HepG2 (cell line): Measurements from ENCODE around the gene TFDP1.

ENCODE experiments used
- ARNTL ChIP-seq: sonication (generic); formaldehyde crosslinking; IDR thresholded peaks from 2 replicates; pipeline ENCODE4 v1.4.0; 2020; ENCODE audit warnings: mild to moderate bottlenecking, missing genetic modification reagents
- CTCF ChIP-seq: sonication (generic); formaldehyde crosslinking; IDR thresholded peaks from 2 replicates; pipeline ENCODE4 v1.5.0; 2020; ENCODE audit warnings: mild to moderate bottlenecking, missing genetic modification reagents, moderate library complexity
- EP300 ChIP-seq, 3 experiments: sonication (generic) in 1 of 3; formaldehyde crosslinking in 1 of 3; IDR thresholded peaks; 2 replicates each; pipeline versions ENCODE4 v1.5.1 to v1.6.1; 2011 to 2020; ENCODE audit warnings: low read depth in 2 of 3, low read length in 2 of 3, borderline replicate concordance in 1 of 3, improper control_type of control experiment in 1 of 3, mild to moderate bottlenecking in 1 of 3, missing genetic modification reagents in 1 of 3, moderate library complexity in 1 of 3
- EZH2 ChIP-seq: conservative IDR thresholded peaks from 2 replicates; pipeline ENCODE4 v1.6.1; 2012; ENCODE audit warnings: mild to moderate bottlenecking, low read depth, low read length, moderate library complexity
- HOXA7 ChIP-seq: sonication (generic); formaldehyde crosslinking; IDR thresholded peaks from 2 replicates; pipeline ENCODE4 v1.8.1; 2022; ENCODE audit warnings: mild to moderate bottlenecking, missing genetic modification reagents, moderate library complexity
- KLF15 ChIP-seq: sonication (generic); formaldehyde crosslinking; IDR thresholded peaks from 2 replicates; pipeline ENCODE4 v1.8.1; 2023; ENCODE audit warnings: borderline replicate concordance, mild to moderate bottlenecking, inconsistent platforms, missing genetic modification reagents, mixed read lengths
- POLR2A ChIP-seq, 2 experiments: IDR thresholded peaks; 2 replicates each; pipeline ENCODE4 v1.6.1; 2011; ENCODE audit warnings: low read depth in 2 of 2, low read length in 2 of 2, mild to moderate bottlenecking in 1 of 2, moderate library complexity in 1 of 2; ENCODE audit not compliant: insufficient read depth in 1 of 2
- RAD51 ChIP-seq: fragments of 450-650 bp; IDR thresholded peaks from 2 replicates; pipeline ENCODE4 v1.6.1; 2016; ENCODE audit warnings: borderline replicate concordance
- SMARCC2 ChIP-seq: fragments of 450-650 bp; IDR thresholded peaks from 2 replicates; pipeline ENCODE4 v1.6.1; 2017; ENCODE audit warnings: antibody characterized with exemption, mild to moderate bottlenecking
- TCF12 ChIP-seq, 2 experiments: fragments of 450-650 bp in 1 of 2; sonication (generic) in 1 of 2; formaldehyde crosslinking in 1 of 2; IDR thresholded peaks; 2 replicates each; pipeline versions ENCODE4 v1.6.1 to v1.8.0; 2017 to 2022; ENCODE audit warnings: antibody characterized with exemption in 1 of 2, mild to moderate bottlenecking in 1 of 2, missing genetic modification reagents in 1 of 2, moderate library complexity in 1 of 2
- ZBTB20 ChIP-seq: sonication (generic); formaldehyde crosslinking; IDR thresholded peaks from 2 replicates; pipeline ENCODE4 v1.8.1; 2023; ENCODE audit warnings: missing genetic modification reagents, low read depth, mild to moderate bottlenecking, borderline replicate concordance
- ZNF431 ChIP-seq: sonication (generic); formaldehyde crosslinking; IDR thresholded peaks from 2 replicates; pipeline ENCODE4 v1.9.0; 2022; ENCODE audit warnings: missing genetic modification reagents, low read depth, mild to moderate bottlenecking, borderline replicate concordance
- TF ChIP-seq, protein P1 (sequence below): sonication (generic); formaldehyde crosslinking; IDR thresholded peaks from 2 replicates; pipeline ENCODE4 v1.4.0; 2020; ENCODE audit warnings: missing genetic modification reagents
- TF ChIP-seq, protein P2 (sequence below): sonication (generic); formaldehyde crosslinking; IDR thresholded peaks from 2 replicates; pipeline ENCODE4 v1.4.0; 2020; ENCODE audit warnings: low read depth, missing genetic modification reagents

GRCh38 chr13:113636266-113636963 is 51.9 kb downstream of the TFDP1 start:
- TF ChIP-seq ZNF431 (CRISPR knock-in tag) (no peak), SMARCC2 (no peak), KLF15 (no peak), CTCF (CRISPR knock-in tag) (no peak), EZH2 (no peak), TCF12 (IDR thresholded peaks at IDR 0.05) (no peak), TCF12 (CRISPR knock-in tag; IDR thresholded peaks at IDR 0.05) (no peak), ZBTB20 (CRISPR knock-in tag) (no peak), POLR2A (IDR thresholded peaks at IDR 0.05; ENCODE audit: insufficient read depth in 1 of 2, low read depth in 2 of 2, low read length in 2 of 2) (no peak), EP300 (IDR thresholded peaks at IDR 0.05; ENCODE audit: low read depth in 2 of 2, low read length in 2 of 2) (no peak), EP300 (CRISPR knock-in tag; IDR thresholded peaks at IDR 0.05; ENCODE audit: borderline replicate concordance) (no peak), RAD51 (no peak), HOXA7 (CRISPR knock-in tag) (no peak), ARNTL (CRISPR knock-in tag) (no peak)
- TF ChIP-seq, protein P1, sequence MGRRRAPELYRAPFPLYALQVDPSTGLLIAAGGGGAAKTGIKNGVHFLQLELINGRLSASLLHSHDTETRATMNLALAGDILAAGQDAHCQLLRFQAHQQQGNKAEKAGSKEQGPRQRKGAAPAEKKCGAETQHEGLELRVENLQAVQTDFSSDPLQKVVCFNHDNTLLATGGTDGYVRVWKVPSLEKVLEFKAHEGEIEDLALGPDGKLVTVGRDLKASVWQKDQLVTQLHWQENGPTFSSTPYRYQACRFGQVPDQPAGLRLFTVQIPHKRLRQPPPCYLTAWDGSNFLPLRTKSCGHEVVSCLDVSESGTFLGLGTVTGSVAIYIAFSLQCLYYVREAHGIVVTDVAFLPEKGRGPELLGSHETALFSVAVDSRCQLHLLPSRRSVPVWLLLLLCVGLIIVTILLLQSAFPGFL (CRISPR knock-in tag), result no peak
- TF ChIP-seq, protein P2, sequence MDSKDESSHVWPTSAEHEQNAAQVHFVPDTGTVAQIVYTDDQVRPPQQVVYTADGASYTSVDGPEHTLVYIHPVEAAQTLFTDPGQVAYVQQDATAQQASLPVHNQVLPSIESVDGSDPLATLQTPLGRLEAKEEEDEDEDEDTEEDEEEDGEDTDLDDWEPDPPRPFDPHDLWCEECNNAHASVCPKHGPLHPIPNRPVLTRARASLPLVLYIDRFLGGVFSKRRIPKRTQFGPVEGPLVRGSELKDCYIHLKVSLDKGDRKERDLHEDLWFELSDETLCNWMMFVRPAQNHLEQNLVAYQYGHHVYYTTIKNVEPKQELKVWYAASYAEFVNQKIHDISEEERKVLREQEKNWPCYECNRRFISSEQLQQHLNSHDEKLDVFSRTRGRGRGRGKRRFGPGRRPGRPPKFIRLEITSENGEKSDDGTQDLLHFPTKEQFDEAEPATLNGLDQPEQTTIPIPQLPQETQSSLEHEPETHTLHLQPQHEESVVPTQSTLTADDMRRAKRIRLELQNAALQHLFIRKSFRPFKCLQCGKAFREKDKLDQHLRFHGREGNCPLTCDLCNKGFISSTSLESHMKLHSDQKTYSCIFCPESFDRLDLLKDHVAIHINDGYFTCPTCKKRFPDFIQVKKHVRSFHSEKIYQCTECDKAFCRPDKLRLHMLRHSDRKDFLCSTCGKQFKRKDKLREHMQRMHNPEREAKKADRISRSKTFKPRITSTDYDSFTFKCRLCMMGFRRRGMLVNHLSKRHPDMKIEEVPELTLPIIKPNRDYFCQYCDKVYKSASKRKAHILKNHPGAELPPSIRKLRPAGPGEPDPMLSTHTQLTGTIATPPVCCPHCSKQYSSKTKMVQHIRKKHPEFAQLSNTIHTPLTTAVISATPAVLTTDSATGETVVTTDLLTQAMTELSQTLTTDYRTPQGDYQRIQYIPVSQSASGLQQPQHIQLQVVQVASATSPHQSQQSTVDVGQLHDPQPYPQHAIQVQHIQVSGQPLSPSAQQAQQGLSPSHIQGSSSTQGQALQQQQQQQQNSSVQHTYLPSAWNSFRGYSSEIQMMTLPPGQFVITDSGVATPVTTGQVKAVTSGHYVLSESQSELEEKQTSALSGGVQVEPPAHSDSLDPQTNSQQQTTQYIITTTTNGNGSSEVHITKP (CRISPR knock-in tag), result no peak
